Kidney glomerular epithelial cell (primary cell): ENCODE results near the gene EIF2D.

Experiments
- DNase-seq: peaks from one replicate; lab custom pipeline; 2025; lab: John Stamatoyannopoulos, UW

EIF2D gene

DNA sequence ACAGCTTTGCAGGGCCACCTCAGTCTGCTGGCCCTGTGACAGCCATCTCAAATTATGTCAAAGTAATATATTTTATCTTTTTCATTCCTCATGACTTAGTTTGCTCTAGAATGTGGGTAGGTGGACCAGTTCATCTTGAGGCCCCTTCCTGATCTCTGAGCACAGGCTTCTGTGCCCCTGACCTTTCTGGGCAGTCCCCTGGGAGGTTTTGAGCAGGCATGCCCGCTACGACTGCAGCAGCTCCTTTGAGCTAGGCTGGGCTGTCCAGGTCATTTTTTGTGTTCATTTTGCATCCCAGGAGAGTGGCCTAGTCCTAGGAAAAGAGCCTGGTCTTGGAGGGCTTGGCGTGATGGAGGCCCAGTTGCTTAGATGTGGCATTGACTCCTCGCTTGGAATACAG, 42.7 kb downstream of the EIF2D start:
- no peak for DNase-seq

- DNase-seq: no peak
Observed at GRCh38 chr1:206568779-206569352, 43.4 kb downstream of the EIF2D start.

- no peak for DNase-seq
Observed at GRCh38 chr1:206568256-206568655, 44.0 kb downstream of the EIF2D start.

DNA sequence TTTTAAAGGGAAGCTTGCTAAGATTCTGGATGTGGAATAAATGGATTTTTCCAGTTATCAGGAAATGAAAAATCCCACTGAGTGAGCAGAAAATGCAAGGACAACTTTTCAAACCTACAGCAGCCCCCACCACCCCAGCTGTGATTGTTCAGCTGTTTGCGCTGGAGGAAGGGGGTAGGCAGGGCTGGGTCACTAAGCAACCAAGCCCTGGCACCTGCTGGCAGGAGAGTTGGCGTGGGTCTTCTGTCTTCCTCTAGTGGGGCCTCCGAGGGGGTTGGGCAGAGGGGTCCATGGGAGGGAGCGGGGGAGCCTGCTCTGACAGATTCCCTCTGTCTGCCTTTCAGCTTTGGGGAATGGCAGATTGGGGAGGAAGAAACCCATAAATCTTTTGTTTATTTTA, 45.3 kb downstream of the EIF2D start:
- no peak for DNase-seq

- DNase-seq: no peak
Observed at GRCh38 chr1:206565995-206566394, 46.3 kb downstream of the EIF2D start.

DNA sequence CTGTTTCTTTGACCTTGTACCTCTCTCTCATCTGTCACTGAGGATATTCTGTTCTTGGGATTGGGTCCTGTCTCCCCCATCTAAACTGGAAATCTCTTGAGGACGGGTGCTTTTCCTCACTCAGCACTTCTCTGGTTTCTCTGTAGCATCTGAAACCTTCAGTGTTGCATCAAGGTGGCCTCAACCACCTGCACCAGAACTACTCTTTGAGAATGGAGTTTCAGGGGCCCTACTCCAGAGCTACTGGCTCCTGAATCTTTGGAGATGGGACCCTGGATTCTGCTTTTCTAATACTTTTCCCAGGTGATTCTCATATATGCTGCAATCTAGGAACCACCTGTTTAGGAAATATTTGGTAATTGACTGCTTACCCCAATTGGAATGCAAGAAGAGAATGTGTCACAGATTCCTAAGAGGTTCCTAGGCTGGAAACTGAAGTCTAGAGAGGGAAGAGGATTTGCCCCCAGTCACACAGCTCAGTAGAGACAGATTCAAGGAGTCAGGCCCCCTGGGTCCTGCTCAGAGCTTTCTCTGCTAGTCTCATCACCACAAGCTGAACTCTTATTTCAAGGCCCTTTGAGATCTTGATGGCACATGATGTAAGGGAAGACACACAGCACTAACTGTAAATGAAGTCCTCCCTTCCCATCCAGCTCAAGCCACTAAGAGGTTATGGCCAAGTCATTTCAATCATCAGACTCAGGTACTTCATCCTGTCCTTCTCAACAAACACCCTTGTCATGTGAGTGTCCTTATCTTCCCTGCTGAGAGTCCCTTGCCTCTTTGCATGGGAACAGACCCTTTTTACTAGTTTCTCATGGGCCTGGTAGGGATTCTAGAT, 48.7 kb downstream of the EIF2D start:
- DNase-seq: no peak

DNA sequence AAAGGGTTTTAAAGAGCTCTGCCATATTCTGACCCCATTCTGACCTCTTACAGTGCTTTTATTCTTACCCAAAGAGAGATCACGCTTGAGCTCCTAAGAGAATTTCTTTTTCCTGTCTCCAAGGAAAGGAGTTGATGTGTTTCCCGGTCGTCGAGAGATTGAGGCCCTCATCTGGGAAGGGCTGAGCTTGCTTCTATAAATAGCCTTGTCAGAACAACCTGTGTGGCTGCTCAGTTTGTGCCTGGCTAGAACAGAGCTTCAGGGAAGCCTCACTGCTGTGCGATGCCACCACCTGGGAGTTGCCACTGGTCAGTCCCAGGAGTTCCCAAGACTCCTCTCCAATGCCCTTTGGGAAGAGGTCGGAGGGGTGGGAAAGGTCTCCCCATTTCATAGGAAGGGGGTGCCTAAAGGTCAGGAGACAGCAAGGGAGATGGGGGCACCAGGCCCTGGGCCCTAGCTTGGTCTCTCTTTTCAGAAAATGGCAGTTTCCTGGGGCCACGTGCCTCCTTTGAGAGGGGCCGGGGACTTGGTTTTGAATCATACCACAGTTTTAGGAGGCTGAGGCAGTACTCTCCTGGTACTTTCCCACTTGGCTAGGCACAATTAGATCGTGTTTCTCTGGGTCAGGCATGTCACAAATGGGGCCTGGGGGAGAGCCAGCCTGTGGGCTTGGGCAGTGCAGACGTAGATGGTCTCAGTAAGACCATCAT, 52.1 kb downstream of the EIF2D start:
- no peak for DNase-seq

DNA sequence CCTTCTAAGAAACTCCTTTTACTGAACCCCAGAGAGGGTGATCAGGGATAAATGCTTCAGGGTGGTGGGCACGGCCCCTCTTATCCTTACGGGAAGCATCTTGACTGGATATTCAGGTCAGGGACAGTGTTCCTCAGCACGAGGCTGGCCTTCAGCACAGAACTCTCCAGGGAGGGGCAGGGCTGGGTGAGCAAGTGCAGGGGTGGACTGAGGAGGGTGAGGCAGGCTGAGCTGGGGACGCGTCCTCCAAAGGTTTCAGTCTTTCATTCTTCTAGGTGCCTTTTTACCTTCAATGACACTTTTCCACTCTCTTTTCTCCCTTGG, 52.6 kb downstream of the EIF2D start:
- no peak for DNase-seq

DNA sequence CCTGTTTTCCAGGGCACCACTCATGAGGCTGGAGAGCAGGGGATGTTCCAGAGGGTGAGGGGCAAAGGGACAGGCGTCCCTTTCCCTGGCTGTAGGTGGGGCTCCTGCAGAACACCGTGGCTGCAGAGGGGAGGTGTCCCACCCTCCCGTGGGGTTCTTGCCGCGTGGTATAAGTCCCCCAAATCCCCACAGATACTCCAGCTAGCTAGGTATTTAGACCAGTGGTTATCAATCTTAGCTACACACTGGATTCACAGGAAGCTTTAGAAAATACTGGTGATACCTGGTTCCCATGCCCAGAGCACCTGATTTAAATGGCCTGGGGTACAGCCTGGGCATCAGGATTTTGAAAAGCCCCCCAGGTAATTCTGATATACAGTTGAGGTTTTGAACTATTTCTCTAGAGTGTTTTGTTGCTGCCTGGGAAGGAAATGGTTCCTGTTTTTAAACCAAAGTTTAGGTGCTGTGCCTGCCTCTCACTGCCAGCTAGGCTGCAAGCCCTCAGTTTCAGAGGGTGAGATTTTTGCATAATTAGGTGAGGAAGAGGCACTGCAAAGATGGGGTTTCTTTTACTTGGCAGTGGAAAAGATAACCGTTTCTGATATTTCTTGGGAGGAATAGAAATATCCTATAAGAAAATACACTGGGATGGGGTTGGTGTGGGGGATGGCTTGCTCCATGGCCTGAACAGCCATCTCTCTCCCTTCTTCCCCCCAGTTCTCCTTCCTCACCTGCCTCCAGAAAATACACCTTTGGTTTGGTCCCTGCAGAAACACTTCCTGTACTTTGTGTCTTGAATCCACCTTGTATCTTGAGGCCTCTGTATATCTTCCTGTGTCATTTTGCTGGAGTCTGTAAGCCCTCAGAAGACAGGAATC, 53.2 kb downstream of the EIF2D start:
- no peak for DNase-seq

DNA sequence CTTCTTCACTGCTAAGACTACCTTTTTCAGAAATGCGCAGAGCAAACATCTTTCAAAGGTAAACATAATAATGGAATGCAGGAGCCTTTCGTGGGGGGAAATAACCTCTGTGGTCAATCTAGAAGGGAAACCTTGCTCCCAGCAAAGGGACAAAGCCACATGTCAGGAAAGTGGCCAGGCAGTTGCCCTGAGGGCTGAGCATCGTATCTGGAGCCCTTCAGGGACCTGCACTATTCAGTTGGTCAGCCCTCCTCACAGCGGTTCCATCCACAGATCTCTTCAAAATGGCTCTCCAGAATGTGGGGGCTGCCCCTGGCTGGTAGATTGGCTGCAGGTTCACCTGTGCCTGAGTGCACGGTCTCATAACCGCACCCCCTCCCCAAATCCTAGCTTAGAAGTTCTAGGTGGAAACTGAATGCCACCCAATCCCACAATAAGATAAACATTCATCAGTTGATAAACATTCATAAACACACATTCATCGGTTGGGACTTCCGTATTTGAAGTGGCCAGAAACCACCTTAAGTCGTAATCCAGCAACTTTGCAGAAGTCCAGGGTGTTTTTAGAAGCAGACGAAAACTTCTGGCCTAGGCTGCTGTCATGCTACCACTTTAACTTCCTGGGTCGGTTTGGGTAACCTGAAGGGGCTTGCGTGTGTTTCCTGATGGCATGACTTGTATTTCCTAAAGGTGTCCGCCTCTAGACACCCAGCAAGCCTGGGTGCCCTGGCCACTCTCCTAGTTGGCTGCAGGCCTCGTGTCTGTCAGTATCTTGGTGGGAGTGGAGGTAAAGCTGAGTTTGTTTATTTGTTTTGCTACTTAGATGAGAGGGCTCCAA, 54.4 kb downstream of the EIF2D start:
- DNase-seq: no peak

GRCh38 chr1:206556750-206557635, 55.3 kb downstream of the EIF2D start:
- peak; percentile 15 for DNase-seq

- no peak for DNase-seq
Observed at GRCh38 chr1:206556047-206556749, 56.1 kb downstream of the EIF2D start.

GRCh38 chr1:206555473-206555935, 56.8 kb downstream of the EIF2D start:
- DNase-seq: peak; percentile 11

GRCh38 chr1:206554701-206555472, 57.4 kb downstream of the EIF2D start:
- DNase-seq: no peak

- DNase-seq: no peak
Observed at GRCh38 chr1:206554211-206554610, 58.1 kb downstream of the EIF2D start.

- DNase-seq: no peak
Observed at GRCh38 chr1:206551986-206552326, 60.3 kb downstream of the EIF2D start.

DNA sequence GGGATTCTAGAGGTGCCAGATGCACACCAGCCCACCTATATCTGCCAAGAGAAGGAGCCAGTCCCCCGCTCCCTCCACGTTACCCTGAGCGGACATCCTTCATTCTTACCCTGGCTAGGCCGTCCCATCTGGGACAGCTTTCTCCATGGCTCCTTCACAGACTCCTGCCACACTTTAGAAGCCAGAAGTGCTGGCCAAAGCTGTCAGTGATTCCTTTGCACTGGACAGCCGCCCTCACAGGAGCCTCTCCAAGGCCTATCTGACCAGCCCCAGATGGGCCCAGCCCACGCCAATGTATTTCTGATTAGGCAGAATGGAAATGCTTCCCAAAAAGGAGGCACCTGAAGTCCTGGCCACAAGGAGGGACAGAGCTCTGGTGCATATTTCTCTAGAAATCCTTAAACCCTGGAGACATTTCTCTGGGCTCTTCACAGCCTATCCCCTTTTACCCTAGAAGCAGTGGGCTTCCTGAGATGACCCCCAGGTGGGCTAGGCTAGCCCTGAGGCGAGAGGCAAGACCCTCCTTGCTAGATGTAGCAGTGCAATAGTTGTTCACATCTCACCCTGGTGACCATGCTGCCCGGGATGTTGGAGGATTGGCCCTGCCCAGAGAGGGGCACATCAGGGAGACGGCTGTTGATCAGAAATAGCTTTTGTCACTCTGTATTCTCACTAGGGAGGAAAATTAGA, 60.8 kb downstream of the EIF2D start:
- no peak for DNase-seq

GRCh38 chr1:206550446-206550845, 61.8 kb downstream of the EIF2D start:
- no peak for DNase-seq
